Osteoblast (primary cell): ENCODE results near the gene RAB36. TPM values are rescaled to one million over a fixed set of nuclear protein-coding genes. Genes with fewer than 3 reads are reported as not detected.

Experiments used
- DNase-seq: peaks from one replicate; pipeline ENCODE4 v3.0.0; 2011; ENCODE audit warnings: low spot score, mixed read lengths; ENCODE audit not compliant: insufficient read length; ENCODE audit errors: missing footprints
- H2AFZ ChIP-seq: 2 replicates; pipeline ENCODE4 v1.6.0; 2011; ENCODE audit warnings: mild to moderate bottlenecking, low read length
- H3K27ac ChIP-seq: 2 replicates; pipeline ENCODE4 v1.5.1; 2011; ENCODE audit warnings: mild to moderate bottlenecking, low read depth, low read length, moderate library complexity
- H3K27me3 ChIP-seq: 2 replicates; pipeline ENCODE4 v1.6.0; 2012; ENCODE audit warnings: mild to moderate bottlenecking, control low read depth, inconsistent platforms, low read length, moderate library complexity; ENCODE audit not compliant: insufficient read depth
- H3K36me3 ChIP-seq: 2 replicates; pipeline ENCODE4 v1.5.1; 2011; ENCODE audit warnings: mild to moderate bottlenecking, low read length, control low read depth, moderate library complexity; ENCODE audit not compliant: insufficient read depth
- H3K4me1 ChIP-seq: 2 replicates; pipeline ENCODE4 v1.5.1; 2011; ENCODE audit warnings: mild to moderate bottlenecking, low read length, control low read depth, moderate library complexity; ENCODE audit not compliant: insufficient read depth
- H3K4me2 ChIP-seq: 2 replicates; pipeline ENCODE4 v1.6.0; 2011; ENCODE audit warnings: mild to moderate bottlenecking, low read length; ENCODE audit not compliant: insufficient read depth
- H3K4me3 ChIP-seq: fragments of 200-600 bp; sonication (generic); 3 replicates; pipeline ENCODE4 v1.5.1; 2012; ENCODE audit warnings: mild to moderate bottlenecking, low read length, inconsistent platforms; ENCODE audit not compliant: insufficient read depth
- H3K79me2 ChIP-seq: 2 replicates; pipeline ENCODE4 v1.6.0; 2012; ENCODE audit warnings: mild to moderate bottlenecking, low read length, control low read depth, inconsistent platforms; ENCODE audit not compliant: insufficient read depth
- H3K9me3 ChIP-seq: 2 replicates; pipeline ENCODE4 v1.5.1; 2011; ENCODE audit warnings: low read depth, low read length, control low read depth
- H4K20me1 ChIP-seq: 2 replicates; pipeline ENCODE4 v1.6.0; 2012; ENCODE audit warnings: mild to moderate bottlenecking, low read length, control low read depth; ENCODE audit not compliant: insufficient read depth
- total RNA-seq: library from RNA; depleted of rRNA; stranded (reverse); fragments of >200 nt; gene quantifications from 2 replicates; pipeline ENCODE4 v1.2.3, GENCODE V29; 2012
- TF ChIP-seq, protein P1 (sequence below): IDR thresholded peaks from 2 replicates; pipeline ENCODE4 v1.5.1; 2011; ENCODE audit warnings: mild to moderate bottlenecking, low read depth, low read length, moderate library complexity; ENCODE audit errors: extremely low read depth

RAB36 gene
- total RNA-seq, 1 donor, result 7.6 TPM

DNA sequence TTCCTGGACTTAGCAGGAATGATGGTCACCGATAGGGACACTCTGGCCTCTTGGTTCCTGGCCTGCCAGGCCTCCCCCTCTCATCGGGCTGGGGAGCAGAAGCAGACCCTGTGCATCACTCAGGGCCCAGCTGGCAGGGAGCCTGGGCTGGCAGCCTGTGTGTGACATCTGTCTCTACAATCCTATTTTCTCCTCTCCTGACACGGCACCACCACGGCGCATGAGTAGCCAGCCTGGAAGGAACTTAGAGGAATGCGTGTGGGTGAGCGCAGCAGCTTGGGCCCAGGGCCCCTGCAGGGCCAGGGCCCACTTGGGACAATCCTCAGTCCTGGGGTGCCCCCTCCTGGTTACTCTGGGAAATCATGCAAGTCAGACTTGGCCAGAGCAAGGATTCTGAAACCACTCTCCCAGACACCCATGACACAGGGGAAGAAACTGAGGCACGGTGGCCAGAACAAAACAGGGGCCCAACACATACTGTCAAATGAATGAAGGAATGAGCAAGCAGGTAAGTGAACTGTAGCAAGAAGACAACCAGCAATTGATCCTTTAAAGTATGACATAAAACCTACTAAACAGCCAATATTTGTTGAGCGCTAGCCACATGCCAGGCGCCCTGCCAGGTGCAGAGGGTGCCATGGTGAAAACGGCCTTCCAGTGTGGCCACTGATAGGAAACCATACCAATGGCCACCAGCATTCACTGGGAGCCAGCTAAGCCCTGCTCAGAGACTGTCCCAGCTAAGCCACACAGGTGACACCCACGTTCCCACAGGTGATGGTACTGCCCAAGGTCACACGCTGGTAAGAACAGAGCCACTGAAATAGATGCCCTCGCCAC, 16.8 kb upstream of the RAB36 start:
- no peaks in the 10 kb centered on the region for H3K4me1 ChIP-seq
- TF ChIP-seq, protein P1, sequence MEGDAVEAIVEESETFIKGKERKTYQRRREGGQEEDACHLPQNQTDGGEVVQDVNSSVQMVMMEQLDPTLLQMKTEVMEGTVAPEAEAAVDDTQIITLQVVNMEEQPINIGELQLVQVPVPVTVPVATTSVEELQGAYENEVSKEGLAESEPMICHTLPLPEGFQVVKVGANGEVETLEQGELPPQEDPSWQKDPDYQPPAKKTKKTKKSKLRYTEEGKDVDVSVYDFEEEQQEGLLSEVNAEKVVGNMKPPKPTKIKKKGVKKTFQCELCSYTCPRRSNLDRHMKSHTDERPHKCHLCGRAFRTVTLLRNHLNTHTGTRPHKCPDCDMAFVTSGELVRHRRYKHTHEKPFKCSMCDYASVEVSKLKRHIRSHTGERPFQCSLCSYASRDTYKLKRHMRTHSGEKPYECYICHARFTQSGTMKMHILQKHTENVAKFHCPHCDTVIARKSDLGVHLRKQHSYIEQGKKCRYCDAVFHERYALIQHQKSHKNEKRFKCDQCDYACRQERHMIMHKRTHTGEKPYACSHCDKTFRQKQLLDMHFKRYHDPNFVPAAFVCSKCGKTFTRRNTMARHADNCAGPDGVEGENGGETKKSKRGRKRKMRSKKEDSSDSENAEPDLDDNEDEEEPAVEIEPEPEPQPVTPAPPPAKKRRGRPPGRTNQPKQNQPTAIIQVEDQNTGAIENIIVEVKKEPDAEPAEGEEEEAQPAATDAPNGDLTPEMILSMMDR, result peak; percentile 83
- peak overlapping the region; percentile 53 for H2AFZ ChIP-seq

DNA sequence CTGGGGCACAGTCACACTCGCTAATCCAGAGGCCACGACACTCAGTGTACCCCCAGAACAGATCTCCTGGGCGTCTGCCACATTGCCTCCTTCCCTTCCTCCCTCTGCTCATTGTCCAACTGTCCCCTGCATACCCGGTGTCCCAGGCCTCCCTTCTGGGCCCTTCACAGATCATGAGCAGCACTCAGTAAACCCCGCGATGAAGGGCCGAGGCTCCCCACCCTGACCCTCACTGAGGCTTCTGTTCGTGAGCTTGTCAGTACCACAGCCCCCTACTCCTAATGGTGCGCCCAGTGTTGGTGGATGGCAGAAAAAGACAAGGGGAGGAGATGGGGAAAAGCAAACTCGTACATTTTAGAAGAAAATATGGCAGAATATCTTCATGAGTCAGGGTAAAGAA, 16.1 kb upstream of the RAB36 start:
- Histone ChIP-seq H3K9me3 (no peaks in the 10 kb centered on the region), H3K36me3 (no peaks in the 10 kb centered on the region), H3K27ac (no peak overlapping the region), H3K4me1 (no peaks in the 10 kb centered on the region), H3K79me2 (no peaks in the 10 kb centered on the region), H3K27me3 (no peaks in the 10 kb centered on the region), H3K4me2 (no peak overlapping the region), H4K20me1 (no peaks in the 10 kb centered on the region), H3K4me3 (no peak overlapping the region), H2AFZ (no peak overlapping the region)
- TF ChIP-seq, protein P1, result no peak
- DNase-seq, result no peak

More for the DNA sequence above, 16.8 kb upstream of the RAB36 start:
- no peaks in the 10 kb centered on the region for H3K36me3 ChIP-seq
- no peaks in the 10 kb centered on the region for H3K9me3 ChIP-seq
- H3K4me2 ChIP-seq, result peak overlapping the region; percentile 12
- no peaks in the 10 kb centered on the region for H4K20me1 ChIP-seq
- H3K27ac ChIP-seq, result no peak overlapping the region
- DNase-seq, result peak; percentile 97
- no peak overlapping the region for H3K4me3 ChIP-seq
- no peaks in the 10 kb centered on the region for H3K27me3 ChIP-seq
- H3K79me2 ChIP-seq, result no peaks in the 10 kb centered on the region

DNA sequence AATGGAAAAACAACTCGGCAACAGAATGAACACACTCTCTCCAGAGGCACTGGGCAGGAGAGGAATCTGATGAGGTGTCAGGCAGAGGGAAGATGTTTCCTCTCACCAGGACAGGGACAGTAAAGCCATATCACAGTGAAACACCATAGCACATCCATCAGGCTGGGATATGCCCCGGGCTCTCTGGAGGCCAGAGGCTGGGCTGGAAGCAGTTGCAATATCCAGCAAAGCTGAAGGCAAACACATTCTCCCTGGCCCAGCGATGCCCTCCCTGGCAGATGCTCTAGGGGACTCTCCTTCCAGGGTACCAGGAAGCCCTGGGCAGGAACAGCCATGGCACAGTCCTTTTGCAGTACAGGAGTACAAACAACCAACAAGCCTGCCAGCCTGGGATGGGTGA, 14.6 kb upstream of the RAB36 start:
- H3K27me3 ChIP-seq, result no peaks in the 10 kb centered on the region
- H3K4me1 ChIP-seq, result no peaks in the 10 kb centered on the region
- no peak overlapping the region for H3K4me2 ChIP-seq
- no peaks in the 10 kb centered on the region for H3K79me2 ChIP-seq
- no peaks in the 10 kb centered on the region for H4K20me1 ChIP-seq
- H3K4me3 ChIP-seq, result no peak overlapping the region
- H3K27ac ChIP-seq, result no peak overlapping the region
- DNase-seq, result no peak
- TF ChIP-seq, protein P1, result no peak
- H3K36me3 ChIP-seq, result no peaks in the 10 kb centered on the region
- H2AFZ ChIP-seq, result no peak overlapping the region
- H3K9me3 ChIP-seq, result no peaks in the 10 kb centered on the region

DNA sequence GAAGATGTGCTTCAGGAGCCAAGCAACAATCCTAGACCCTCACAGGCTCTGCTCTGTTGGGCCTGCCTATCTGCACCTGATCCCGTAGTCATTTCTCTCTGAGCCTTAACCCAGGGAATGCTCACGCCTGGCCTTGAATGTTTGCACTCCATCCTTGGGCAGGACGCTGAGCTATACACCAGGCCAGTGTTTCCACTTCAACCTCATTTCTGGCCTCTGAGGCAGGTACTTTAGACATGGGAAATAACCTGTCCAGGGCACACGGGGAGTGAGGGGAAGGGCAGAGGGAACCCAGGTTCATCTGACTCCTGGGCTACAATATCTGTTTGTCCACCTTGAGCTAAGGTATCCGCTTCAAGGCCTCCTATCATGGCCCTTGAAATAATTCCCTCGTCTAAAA, 13.3 kb upstream of the RAB36 start:
- no peaks in the 10 kb centered on the region for H3K36me3 ChIP-seq
- no peaks in the 10 kb centered on the region for H4K20me1 ChIP-seq
- H3K27me3 ChIP-seq, result no peaks in the 10 kb centered on the region
- H3K4me2 ChIP-seq, result no peak overlapping the region
- no peak overlapping the region for H3K4me3 ChIP-seq
- no peaks in the 10 kb centered on the region for H3K9me3 ChIP-seq
- H2AFZ ChIP-seq, result no peak overlapping the region
- no peak overlapping the region for H3K27ac ChIP-seq
- TF ChIP-seq, protein P1, result no peak
- no peaks in the 10 kb centered on the region for H3K79me2 ChIP-seq
- DNase-seq, result no peak
- H3K4me1 ChIP-seq, result no peaks in the 10 kb centered on the region
